Measurements from ENCODE around the gene RIMS4.

Gene RIMS4

GRCh38 chr20:44810391-44811149 lies at the start of gene RIMS4:
RIMS4 (minus strand) TSS chr20:44810546; CDS start chr20:44810271, 275 bp downstream.
- DNase-seq (ENCODE audit: low read depth, low spot score): no peak

- no peak for DNase-seq (ENCODE audit: low read depth, low spot score)
These were observed 48.4 kb upstream of the RIMS4 start for GRCh38 chr20:44858606-44859360.

GRCh38 chr20:44856856-44857448 lies 46.6 kb upstream of the RIMS4 start:
- no peak for DNase-seq (ENCODE audit: low read depth, low spot score)

GRCh38 chr20:44856442-44856841 lies 46.1 kb upstream of the RIMS4 start:
- no peak for DNase-seq (ENCODE audit: low read depth, low spot score)

GRCh38 chr20:44851545-44851944 lies 41.2 kb upstream of the RIMS4 start:
- no peak for DNase-seq (ENCODE audit: low read depth, low spot score)

GRCh38 chr20:44850837-44851236 lies 40.5 kb upstream of the RIMS4 start:
- no peak for DNase-seq (ENCODE audit: low read depth, low spot score)

- no peak for DNase-seq (ENCODE audit: low read depth, low spot score)
These were observed 39.9 kb upstream of the RIMS4 start for GRCh38 chr20:44850272-44850671.

GRCh38 chr20:44849703-44850102 lies 39.4 kb upstream of the RIMS4 start:
- DNase-seq (ENCODE audit: low read depth, low spot score): no peak

GRCh38 chr20:44848254-44849015 lies 38.1 kb upstream of the RIMS4 start:
- DNase-seq (ENCODE audit: low read depth, low spot score): no peak

GRCh38 chr20:44843876-44844275 lies 33.5 kb upstream of the RIMS4 start:
- no peak for DNase-seq (ENCODE audit: low read depth, low spot score)

GRCh38 chr20:44841955-44842354 lies 31.6 kb upstream of the RIMS4 start:
- no peak for DNase-seq (ENCODE audit: low read depth, low spot score)

- DNase-seq (ENCODE audit: low read depth, low spot score): no peak
These were observed 30.5 kb upstream of the RIMS4 start for GRCh38 chr20:44840826-44841225.

- DNase-seq (ENCODE audit: low read depth, low spot score): no peak
These were observed 29.1 kb upstream of the RIMS4 start for GRCh38 chr20:44839481-44839880.

- no peak for DNase-seq (ENCODE audit: low read depth, low spot score)
These were observed 28.2 kb upstream of the RIMS4 start for GRCh38 chr20:44838521-44838920.

GRCh38 chr20:44837946-44838345 lies 27.6 kb upstream of the RIMS4 start:
- DNase-seq (ENCODE audit: low read depth, low spot score): no peak

GRCh38 chr20:44836601-44837120 lies 26.3 kb upstream of the RIMS4 start:
- DNase-seq (ENCODE audit: low read depth, low spot score): no peak

- no peak for DNase-seq (ENCODE audit: low read depth, low spot score)
These were observed 25.4 kb upstream of the RIMS4 start for GRCh38 chr20:44835661-44836221.

- DNase-seq (ENCODE audit: low read depth, low spot score): no peak
These were observed 24.8 kb upstream of the RIMS4 start for GRCh38 chr20:44835116-44835515.

- no peak for DNase-seq (ENCODE audit: low read depth, low spot score)
These were observed 24.3 kb upstream of the RIMS4 start for GRCh38 chr20:44834693-44835092.

- DNase-seq (ENCODE audit: low read depth, low spot score): no peak
These were observed 23.1 kb upstream of the RIMS4 start for GRCh38 chr20:44833437-44833836.

GRCh38 chr20:44832724-44833123 lies 22.4 kb upstream of the RIMS4 start:
- no peak for DNase-seq (ENCODE audit: low read depth, low spot score)

Measured in smooth muscle cell of the brain vasculature (primary cell).